HPDE6-E6E7 (cell line): ENCODE data around the gene PDGFC.

Experiments used
- DNase-seq: peaks from one replicate; pipeline ENCODE4 v3.0.0; 2011; ENCODE audit warnings: missing footprints; ENCODE audit errors: extremely low spot score

PDGFC gene

GRCh38 chr4:156829201-156829873, 142.3 kb downstream of the PDGFC start:
- DNase-seq: no peak

DNA sequence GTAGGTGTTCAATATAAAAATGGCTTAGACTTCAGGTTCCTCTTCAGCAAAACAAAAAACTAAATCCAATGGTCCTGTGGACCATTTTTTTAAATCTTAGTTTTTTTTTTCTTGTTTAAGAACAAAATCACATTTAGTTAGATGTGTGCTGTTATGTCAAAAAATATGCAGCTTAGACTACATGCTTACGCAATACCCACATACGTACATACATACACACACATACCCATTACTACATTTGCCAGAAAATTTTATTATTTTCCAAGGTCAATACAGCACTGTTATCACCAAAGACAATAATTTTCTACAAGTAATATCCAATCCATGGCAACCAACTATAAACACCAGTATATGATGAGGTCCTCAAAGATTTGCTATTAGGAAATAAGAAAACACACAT, 144.1 kb downstream of the PDGFC start:
- DNase-seq: no peak

- DNase-seq: no peak
Measured at GRCh38 chr4:156825074-156825473, 146.5 kb downstream of the PDGFC start.

DNA sequence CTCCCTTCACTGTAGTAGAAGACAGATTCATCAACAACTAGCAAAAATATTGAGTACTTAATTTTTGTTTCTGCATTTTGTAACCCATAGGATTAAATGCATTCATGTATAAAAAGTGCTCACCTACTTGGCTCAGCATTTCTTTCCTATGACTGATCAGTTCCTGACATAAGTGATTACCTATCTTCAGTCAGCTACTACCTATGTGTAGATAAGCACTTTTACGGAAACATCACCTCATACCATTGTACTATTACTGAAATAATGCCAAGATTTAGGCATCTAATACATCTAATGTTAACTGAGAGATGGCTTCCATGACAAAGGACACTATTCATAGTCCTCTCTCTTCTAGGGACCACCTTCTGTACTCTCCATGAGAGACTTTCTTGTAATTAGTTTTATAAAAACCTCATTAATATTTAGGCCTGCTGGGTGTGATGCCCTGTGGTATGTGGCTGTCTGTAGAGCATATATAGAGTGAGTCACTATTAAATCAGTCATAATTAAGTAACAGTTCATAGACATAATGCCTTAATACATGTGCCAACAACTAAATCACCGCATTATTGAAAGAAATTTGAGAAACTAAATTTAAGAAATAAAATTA, 147.0 kb downstream of the PDGFC start:
- DNase-seq: peak; percentile 62

DNA sequence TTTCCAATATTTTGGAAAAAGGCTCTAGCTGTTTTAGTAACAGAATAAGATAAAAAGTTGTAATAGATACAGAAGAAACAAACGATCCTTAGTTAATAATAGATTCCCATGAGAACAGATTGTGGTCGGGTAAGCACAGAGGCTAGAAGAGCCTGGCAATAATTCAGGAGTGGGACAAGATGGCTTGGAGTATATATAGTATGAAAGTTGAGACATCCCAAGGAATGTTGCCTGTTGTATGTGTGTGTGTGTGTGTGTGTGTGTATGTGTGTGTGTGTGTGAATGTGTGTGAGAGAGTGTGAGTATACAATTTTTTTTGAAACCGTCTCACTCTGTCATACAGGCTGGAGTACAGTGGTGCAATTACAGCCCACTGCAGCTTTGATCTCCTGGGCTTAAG, 150.7 kb downstream of the PDGFC start:
- no peak for DNase-seq

DNA sequence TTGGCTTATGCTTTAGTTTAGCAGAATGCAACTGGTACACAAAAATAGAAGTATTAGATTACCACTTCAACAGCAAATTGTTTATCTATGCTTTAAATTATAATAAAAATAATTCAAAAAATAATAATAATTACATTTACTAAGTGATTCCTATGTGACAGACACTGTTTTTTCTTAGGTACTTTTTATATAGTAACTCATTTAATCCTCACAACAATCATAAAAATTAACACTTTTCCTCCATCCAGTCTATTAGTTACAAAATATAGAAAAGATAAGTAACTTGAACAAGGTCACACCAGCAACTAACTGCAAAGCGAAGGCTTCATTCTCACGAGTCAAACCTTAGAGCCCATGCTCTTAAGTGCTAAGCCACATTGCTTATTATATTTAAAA, 155.2 kb downstream of the PDGFC start:
- DNase-seq: no peak

DNA sequence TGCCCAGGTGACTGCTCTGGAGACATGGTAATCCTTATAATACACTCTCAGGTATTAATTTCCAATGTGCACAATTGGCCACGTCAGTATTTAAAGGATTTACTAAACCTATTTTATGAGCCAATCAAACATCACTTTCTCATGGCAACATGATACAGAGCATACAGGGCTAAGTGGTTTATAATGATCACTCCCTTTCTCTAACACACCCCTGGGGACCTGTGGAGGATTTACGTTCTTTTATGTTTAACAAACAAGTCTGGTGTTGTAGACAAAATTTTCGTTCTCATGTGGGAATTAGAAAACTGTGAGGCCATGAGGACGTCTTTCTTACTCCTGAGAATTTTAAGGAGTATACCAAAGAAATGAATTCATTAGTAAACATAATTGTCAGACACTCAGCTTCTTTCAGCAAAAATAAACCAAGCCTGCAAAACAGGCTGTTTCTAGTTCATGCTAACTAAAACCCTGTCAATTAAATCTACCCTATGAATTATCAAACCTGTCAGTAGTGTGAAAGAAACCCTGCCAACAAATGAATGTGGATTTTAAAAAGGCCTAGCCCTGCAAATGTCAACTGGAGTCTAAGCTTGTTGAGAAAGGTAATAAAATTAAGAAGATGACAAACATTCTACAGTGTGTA, 155.8 kb downstream of the PDGFC start:
- DNase-seq: no peak

GRCh38 chr4:156811963-156812362, 159.6 kb downstream of the PDGFC start:
- no peak for DNase-seq

DNA sequence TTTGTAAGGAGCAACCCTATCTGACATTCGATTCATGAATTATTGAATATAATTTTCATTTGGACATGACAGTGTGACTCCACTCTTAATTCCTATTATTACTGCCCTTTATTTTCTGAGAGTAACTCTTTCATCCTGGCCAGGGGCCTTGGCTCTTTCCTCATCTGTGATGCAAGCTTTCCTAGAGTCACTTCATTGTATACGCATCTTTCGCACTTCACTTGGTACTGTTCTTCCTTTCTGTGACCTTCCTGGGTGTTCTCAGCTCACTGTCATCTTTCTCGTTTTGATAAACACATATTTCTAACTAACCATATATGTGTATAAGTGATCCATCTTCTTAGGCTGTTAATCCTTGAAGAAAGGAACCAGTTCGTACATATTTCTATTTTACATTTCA, 160.3 kb downstream of the PDGFC start:
- DNase-seq: no peak

DNA sequence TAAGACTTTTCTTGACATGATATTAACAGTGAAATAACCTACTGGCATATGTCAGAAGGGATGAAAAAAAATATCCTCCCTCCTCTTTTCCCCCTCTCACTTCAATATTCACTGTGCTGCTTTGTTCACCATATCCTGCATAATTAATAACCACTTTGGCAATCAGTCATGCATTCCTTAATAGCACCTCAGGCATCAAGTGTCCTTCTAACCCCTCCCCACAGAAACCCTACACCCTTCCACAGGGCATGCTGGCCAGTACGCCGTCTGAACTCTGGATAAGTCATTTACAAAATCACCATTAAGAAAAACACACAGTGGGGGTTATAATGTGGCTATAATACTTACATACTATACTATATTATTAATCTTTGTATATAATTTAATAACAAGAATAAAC, 165.9 kb downstream of the PDGFC start:
- no peak for DNase-seq

- DNase-seq: no peak
Measured at GRCh38 chr4:156803056-156803455, 168.5 kb downstream of the PDGFC start.

- no peak for DNase-seq
Measured at GRCh38 chr4:156800463-156800862, 171.1 kb downstream of the PDGFC start.

- no peak for DNase-seq
Measured at GRCh38 chr4:156799121-156799589, 172.4 kb downstream of the PDGFC start.

- no peak for DNase-seq
Measured at GRCh38 chr4:156798438-156798837, 173.2 kb downstream of the PDGFC start.

DNA sequence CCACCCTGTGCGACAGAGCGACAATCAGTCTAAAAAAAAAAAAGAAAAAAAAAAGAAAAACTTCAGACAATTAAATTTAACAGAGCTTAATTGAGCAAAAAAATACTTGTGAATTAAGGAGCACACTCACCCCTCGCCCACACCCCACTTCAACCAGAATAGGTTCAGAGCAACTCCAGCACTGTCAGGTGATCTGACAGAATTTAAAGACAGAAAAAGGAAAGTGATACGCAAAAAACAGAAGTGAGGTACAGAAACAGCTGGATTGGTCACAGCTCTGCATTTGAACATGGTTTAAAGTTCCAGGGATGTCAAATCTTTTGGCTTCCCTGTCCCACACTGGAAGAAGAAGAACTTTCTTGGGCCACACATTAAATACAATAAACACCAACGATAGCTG, 174.4 kb downstream of the PDGFC start:
- no peak for DNase-seq

DNA sequence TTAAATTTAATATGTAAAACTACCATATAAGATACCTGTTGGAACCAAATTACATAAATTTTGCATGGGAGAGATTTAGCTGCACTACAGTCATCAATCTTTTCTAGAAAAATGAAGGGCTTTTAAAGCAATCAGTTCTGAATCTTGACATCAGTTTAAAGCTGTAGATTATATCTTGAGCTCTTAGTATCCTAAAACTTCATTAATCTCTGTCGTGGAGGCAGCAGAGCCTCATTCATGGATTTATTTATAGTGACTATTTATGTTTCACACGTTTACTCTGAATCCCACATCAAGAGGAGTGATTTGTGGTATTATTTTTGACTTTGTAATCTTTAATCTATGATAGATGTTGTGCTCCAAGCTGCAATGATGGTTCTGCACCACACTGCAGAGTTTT, 175.9 kb downstream of the PDGFC start:
- DNase-seq: no peak

DNA sequence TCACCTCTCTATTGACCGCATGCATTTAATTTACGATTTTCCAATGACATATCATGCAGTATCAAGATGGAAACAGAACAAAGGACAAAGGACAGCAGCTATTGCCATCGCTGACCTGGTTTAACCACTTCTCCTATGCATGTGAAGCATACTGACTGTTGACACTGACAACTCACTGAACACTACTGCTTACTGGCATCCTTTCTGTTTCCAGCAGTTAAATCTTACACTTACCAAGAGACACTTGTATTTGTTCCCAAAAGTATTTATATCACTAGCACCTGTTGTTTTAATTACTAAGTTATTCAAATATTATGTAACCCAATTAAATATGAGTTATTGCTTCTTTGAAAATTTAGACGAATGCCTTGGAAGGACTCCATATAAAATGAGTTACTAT, 176.7 kb downstream of the PDGFC start:
- no peak for DNase-seq

GRCh38 chr4:156792462-156793085, 179.0 kb downstream of the PDGFC start:
- DNase-seq: no peak

DNA sequence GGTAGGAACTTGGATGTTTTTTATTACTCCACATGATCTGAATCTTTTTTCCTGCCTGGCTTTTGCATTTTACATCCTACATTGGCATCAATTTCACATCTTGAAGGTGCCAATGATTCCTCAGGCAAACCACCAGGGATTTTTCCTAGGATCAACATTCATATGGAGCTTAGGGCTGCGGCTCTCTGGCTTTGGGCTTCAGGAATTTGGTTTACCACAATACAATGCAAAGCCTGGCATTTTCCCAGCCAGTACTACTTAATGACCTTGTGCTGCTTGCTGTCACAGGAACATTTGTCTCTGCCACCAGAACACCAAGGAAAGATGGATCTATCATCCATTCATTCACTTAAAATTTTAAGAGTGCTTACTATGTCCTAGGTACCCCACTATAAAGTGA, 180.7 kb downstream of the PDGFC start:
- no peak for DNase-seq

- DNase-seq: no peak
Measured at GRCh38 chr4:156788782-156789181, 182.8 kb downstream of the PDGFC start.

DNA sequence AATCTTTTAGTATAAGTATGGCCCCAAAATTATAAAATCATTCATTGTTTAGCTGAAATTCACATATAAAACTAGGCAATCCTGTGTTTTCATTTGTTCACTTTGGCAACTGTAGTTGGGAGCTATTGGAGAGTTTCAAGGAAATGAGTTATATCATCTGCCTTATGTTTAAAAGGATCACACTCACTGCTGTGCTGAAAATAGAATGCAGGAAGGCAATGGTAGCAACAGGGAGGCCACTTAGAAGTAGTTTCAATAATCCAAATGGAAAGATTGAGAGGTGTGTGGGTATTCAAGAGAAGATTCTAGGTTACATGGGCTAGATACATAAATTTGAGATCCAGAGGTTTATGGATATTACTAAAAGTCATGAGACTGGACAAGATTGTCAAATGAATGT, 184.9 kb downstream of the PDGFC start:
- DNase-seq: no peak

GRCh38 chr4:156784970-156785369, 186.6 kb downstream of the PDGFC start:
- no peak for DNase-seq

GRCh38 chr4:156783966-156784365, 187.6 kb downstream of the PDGFC start:
- no peak for DNase-seq
